Endometrial microvascular endothelial cells (primary cell): ENCODE measurements around the gene C2orf78. TPM values are rescaled to one million over a fixed set of nuclear protein-coding genes. Genes with fewer than 3 reads are reported as not detected.

Experiments used
- in situ Hi-C: cut with HindIII; loops from 2 replicates; pipeline ENCODE4 v1.10.0; 2017; ENCODE audit warnings: low sequenced_read_pairs, low pct_unique_long_range_greater_than_20kb; ENCODE audit errors: inconsistent ontology term
- total RNA-seq: library from RNA; depleted of rRNA; stranded (reverse); fragments of >200 nt; gene quantifications from one replicate; pipeline ENCODE4 v1.2.3, GENCODE V29; 2015; ENCODE audit errors: inconsistent ontology term

C2orf78 gene
- total RNA-seq, 1 donor from 2014 or later: not detected

- in situ Hi-C loops: no loop called here
These were observed 45.0 kb downstream of the C2orf78 start, which contains the start of gene STAMBP for GRCh38 chr2:73828818-73829570. Gene STAMBP, plus strand, starts transcription at chr2:73828961. Its CDS starts 1,896 bp downstream, at chr2:73830857.

DNA sequence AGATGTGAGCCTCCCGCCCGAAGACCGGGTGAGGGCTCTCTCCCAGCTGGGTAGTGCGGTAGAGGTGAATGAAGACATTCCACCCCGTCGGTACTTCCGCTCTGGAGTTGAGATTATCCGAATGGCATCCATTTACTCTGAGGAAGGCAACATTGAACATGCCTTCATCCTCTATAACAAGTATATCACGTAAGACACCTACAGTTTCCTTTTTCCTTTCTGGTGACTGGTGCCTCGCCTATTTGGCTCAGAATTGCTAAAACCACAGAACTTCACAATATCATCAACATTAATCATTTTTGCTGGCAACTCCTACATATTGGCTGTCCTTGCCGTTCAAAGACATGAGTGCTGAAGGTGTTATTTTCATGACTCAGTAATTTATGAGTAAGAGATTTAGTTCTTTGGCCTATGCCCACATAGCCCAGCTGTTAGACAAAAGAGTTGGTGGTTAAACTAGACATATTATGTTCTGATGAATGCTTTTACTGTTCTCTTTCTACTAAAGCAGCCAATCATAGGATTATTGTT is 47.0 kb downstream of the C2orf78 start:
- in situ Hi-C loops: no loop called here

- in situ Hi-C loops: no loop called here
These were observed 48.9 kb downstream of the C2orf78 start for GRCh38 chr2:73832930-73833329.

GRCh38 chr2:73836141-73836943 is 52.4 kb downstream of the C2orf78 start:
- in situ Hi-C loops: no loop called here

DNA sequence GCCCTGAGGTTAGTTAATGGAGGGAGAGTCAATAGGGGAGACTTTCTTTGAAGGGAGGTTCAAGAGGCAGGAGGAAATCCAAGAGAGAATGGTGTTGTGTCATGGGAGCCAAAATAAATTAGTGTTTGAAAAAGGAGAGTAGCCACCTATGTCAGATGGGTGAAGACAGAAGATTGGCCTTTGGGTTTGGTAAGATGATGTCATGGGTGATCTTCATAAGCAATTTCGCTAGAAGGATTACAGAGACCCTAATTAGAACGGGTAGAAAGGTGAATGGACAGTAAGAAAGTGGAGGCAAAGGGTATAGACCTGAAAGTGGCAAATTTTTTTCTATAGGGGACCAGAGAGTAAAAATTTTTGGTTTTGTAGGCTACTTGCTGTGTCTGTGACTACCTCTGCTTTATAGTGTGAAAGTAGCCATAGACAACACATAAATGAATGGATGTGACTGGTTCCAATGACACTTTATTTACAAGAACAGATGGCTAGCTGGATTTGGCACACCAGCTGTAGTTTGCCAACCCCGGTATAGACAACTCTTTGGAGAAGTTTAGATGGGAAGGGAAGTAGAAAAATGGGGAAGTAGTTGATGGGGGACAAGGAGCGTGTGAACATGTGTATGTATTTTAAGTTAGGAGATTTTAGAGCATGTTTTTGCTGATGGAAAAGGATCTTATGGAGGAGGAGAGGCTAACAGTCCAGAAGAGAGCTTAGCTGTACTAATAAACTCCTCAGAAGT is 54.0 kb downstream of the C2orf78 start:
- in situ Hi-C loops: no loop called here

DNA sequence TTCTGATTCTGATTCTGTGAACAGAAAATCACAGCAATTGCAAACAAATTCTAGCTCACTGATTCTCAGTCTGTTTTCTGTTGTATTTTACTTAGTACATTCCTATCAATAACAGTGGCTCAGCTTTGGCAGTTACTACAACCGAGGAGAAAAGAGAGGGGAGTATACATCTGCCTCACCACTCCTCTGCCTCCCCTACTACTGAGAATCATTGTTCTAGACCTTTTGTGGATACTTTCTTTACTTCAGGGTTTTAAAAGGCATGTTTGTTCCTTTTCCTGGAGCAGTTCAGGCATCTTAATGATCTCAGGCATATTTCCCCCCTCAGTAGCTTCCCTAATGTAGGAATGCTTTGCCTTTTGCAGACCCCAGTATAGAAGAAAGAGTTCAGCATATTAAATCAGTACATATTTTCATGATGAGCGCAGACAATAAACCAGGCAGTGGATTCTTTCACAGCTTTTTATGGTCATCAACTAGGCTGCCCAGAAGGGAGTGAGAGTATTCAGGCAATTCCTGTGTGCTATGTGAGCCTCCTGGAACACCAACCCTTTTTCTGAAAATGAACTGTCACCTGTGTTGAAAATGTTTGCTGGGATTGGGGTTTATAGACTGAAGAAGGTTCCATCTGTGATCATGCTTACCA is 55.0 kb downstream of the C2orf78 start:
- in situ Hi-C loops: no loop called here

DNA sequence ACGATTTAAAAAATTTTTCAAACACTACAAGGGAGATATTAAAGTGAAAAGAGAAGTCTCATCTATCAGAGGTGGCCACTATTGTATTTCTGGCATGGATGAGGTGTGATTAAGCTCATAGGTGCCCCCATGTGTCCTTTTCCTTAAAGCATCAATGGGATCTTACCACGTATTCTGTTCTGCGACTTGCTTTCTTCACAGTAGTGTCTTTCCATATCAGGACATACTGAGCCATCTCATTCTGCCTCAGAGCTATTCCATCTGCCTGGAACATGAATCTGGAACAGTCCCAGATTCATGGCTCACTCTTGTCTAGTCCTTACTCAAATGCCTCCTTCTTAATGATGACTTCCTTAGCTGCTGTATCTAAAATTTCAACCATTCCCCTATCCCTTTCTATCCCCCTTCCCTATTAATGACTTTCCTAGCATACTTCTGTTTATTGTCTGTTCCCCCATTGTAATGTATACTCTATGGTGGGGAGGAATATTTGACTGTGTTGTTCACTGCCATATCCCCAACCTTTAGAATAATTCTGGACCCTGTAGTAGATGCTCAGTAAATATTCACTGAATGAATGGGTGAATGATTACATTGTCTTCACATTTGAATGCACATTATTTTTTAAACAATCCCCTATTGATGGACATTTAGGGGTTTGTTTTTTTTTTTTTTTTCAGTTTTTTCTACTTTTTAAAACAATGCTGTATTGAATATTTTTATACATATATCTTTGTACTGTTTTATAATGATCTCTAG is 55.8 kb downstream of the C2orf78 start:
- in situ Hi-C loops: no loop called here

GRCh38 chr2:73841912-73842738 is 58.1 kb downstream of the C2orf78 start:
- in situ Hi-C loops: no loop called here

- in situ Hi-C loops: no loop called here
These were observed 58.7 kb downstream of the C2orf78 start for GRCh38 chr2:73842739-73843019.

DNA sequence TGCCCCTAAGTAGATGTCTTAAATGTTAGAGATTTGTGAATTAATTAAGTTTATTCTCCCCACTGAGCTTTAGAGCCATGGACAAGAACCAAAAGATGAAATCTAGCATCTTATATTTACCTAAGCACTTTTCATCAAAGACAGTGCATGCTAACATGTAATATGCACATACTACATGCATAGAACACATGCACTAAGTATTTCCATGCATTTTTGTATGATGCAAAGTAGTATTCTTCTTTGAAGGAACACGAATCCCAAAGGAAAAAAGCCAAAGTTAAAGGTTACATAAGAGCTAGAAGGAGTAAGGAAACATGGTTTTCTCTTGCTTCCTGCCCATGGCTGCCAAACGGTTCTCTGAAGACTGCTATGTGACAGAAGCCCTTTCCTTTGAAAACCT is 60.1 kb downstream of the C2orf78 start:
- in situ Hi-C loops: no loop called here

DNA sequence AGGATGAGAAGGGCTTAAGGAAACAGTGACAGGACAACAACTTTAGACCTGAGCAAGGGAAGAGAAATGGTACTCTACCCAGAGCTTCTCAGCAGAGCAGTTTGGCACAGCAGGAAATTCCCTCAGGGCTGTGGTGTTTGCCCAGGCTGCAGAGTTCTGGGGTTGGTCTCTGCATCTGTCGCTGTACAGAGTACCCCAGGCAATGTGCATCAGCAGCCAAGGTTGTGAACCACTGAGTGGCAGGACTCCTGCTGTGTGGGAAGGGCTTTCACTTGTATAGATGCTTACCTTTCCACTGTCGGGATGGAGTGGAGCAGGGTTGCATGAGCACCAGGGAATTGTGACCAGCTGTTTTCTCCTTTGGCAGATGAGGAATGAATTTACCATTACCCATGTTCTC is 66.0 kb downstream of the C2orf78 start:
- in situ Hi-C loops: no loop called here

GRCh38 chr2:73851274-73851673 is 67.3 kb downstream of the C2orf78 start:
- in situ Hi-C loops: no loop called here

GRCh38 chr2:73852020-73852419 is 68.0 kb downstream of the C2orf78 start:
- in situ Hi-C loops: no loop called here

GRCh38 chr2:73855526-73855925 is 71.5 kb downstream of the C2orf78 start:
- in situ Hi-C loops: no loop called here

DNA sequence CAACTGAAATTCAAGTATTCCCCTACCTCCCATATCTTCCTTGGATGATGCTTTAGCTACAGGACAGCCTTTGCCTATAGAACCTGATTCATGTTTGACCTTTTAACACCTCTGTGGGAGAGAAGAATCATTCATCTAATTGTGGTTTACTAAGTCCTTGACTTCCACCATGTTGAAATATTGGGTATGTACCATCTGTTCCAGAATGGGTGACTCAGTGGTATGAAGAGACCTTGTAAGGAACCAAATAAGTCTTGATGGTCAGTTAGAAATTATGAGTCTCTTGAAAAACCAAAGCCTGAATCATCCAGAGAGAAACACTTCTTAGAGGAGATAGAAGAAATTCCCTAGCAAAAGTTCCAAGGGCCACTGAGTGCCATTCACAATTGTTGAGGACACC is 72.2 kb downstream of the C2orf78 start:
- in situ Hi-C loops: no loop called here

DNA sequence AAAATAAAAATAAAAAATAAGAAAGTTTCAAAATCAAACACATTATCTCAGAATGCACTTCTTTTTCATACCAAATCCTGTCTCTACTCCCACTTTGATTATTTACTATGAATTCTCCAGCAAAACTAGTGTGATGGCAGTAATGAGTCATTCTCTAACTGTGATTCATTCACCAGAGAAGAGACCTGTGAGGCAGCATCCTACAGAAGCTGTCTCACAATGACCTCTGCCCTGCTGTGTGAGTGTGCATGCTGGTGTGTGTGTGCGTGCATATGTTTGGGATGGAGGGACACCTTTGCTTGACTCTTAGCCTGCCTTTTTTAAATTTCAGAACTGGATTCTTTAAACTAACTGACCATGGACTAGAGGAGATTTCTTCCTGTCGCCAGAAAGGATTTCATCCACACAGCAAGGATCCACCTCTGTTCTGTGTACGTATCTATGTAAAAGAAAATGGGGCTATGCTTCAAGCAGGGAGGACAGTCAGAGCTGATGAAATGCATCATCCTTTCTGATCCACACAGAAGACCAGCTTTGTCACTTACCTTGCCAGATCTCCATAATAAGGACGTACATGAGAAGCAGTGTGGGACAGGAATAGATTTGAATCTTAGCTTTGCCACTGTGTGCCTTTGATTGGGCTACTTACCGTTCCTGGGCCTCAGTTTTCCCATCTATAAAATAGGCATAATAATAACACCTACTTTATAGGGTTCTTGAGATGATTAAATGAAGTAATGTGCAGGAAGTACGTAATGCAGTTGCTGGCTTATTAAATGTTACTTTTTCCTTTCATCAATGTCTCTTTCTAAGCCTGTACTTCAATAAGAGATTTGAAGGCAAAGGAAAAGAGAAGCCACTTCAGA is 76.0 kb downstream of the C2orf78 start:
- in situ Hi-C loops: no loop called here

DNA sequence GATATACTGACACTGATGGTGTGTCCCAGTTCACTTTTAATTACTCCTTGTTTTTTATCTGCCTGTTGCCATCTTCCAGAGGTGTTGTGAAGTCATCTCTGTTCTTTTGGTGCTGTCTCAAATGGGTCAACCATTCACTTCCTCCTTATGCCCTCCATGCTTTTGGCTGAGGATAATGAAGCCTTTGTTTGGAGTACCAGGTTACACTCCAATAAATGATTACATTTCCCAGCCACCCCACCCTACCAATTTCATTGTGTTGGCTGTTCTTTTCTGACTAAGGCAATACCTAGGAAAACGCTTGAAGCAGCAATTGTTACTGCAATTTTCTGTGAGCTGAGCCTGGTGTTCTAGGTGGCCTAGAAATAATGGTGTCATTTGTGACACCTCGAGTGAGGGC is 79.0 kb downstream of the C2orf78 start:
- in situ Hi-C loops: no loop called here
